ENCODE data around the gene SLC25A3. TPM values are rescaled to one million over a fixed set of nuclear protein-coding genes. Genes with fewer than 3 reads are reported as not detected.
A peak's percentile ranks its signal among the peaks of the same experiment; 100 is the strongest.

The SLC25A3 gene
- total RNA-seq, 2 donors from 2014 or later = 579 to 697 TPM

DNA sequence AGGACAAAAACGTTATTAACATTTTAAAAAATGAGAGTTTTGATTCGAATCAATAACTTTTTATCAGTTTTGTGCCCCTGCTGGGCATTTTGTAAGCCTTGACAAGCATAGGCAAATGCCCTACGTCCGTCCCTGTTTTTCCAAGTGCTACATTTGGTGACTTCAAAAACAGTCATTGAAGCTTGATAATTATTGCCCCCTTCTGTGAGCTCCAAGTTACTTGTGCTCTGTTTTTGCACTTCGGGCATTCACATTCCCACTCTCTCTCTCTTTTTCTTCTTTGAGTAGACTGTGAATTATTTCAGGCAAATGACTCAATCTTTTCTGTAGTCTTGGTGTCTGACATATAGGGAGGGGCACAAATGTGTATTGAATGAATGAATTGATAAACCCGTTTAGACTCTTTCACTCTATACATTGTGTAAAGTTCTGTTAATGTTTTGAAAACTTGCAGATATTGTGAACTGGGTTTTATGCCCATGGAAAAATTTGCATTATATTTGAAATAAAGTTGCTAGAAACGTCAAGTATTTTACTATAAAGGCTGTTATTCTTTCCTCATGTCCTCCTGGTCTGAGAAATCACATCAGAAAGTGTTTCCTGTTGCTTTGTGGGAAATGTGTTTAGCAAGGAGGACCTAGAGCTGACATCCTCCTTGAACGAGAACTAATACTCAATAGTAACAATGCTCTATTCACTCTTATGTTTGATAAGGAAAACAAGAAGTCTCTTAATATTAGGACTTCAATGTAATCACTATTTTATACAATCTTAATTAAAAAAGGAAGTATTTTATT, 53.0 kb downstream of the SLC25A3 start:
- peak overlapping the region; percentile 6 for H3K27ac Mint-ChIP-seq
- no peak for ATAC-seq (replicated peaks in 1 of 2)
- H3K4me1 Mint-ChIP-seq (ENCODE audit: low read depth) = peaks cover 26% of the 10 kb centered on the region
- H3K36me3 Mint-ChIP-seq (ENCODE audit: insufficient read depth in 2 of 2) = peaks cover 3 to 7% of the 10 kb centered on the region in 2 donors
- H3K9me3 Mint-ChIP-seq = no peaks in the 10 kb centered on the region
- DNase-seq = no peak
- no peaks in the 10 kb centered on the region for H3K27me3 Mint-ChIP-seq (ENCODE audit: low read depth)
- H3K4me3 Mint-ChIP-seq = peak overlapping the region; percentile 97 to 100

DNA sequence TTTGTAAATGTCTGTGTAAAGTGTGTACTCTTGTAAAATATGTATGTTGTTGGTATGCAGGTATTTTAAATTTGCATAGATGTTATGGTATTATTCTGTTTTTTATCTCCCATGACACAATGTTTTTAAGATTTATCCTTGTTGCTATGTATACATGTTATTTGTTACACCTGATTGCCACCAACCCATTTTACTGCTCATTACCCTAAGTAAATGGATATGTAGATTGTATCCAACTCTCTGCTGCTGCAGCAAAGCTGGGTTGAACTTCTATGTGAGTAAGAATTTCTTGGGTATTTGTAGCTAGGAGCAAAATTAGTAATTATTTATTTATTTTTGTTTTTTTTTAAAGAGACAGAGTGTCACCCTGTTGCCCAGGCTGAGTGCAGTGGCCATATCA, 57.8 kb downstream of the SLC25A3 start:
- no peaks in the 10 kb centered on the region for H3K9me3 Mint-ChIP-seq
- DNase-seq (no peak), ATAC-seq (replicated peaks in 1 of 2) (no peak)
- H3K36me3 Mint-ChIP-seq (ENCODE audit: insufficient read depth in 2 of 2) = peaks cover 0 to 2% of the 10 kb centered on the region in 2 donors
- H3K4me3 Mint-ChIP-seq = no peak overlapping the region
- H3K4me1 Mint-ChIP-seq (ENCODE audit: low read depth) = peaks cover 18% of the 10 kb centered on the region
- peak overlapping the region; percentile 29 for H3K27ac Mint-ChIP-seq
- no peaks in the 10 kb centered on the region for H3K27me3 Mint-ChIP-seq (ENCODE audit: low read depth)

DNA sequence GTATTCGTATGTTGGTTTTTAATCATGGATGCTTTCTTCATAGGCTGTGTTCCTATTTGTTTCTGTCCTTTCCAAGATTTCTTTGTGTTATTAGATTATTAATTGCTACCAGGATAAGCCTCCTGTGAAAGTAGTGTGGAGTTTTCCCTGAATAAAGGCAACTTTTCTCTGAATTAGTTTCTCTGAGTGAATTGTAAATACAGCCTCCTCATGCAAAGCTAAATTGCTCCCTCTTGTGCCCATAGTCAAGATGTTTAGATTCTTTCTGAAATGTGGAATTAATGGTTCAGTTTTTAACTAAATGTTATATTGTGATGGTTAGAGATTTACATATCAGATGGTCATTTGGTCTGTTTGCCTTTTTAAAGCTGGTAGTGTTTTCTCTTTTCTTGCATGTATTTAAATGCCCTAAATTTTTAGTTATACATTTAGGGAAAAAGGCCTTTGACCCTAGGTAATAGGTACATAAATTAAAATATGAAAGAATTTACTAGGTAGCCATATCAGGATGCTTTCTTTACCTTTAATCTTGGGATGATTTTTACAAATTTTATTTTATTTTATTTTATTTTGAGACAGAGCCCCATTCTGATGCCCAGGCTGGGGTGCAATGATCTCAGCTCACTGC, 60.5 kb downstream of the SLC25A3 start:
- DNase-seq = peak in 1 of 2 donors; percentile 6
- no peak for ATAC-seq (replicated peaks in 1 of 2)

More for the DNA sequence above, 60.5 kb downstream of the SLC25A3 start:
- no peaks in the 10 kb centered on the region for H3K27me3 Mint-ChIP-seq (ENCODE audit: low read depth)
- no peak overlapping the region for H3K27ac Mint-ChIP-seq
- H3K4me1 Mint-ChIP-seq (ENCODE audit: low read depth) = peaks cover 25% of the 10 kb centered on the region
- H3K36me3 Mint-ChIP-seq (ENCODE audit: insufficient read depth in 2 of 2) = peaks cover 0 to 1% of the 10 kb centered on the region in 2 donors
- H3K9me3 Mint-ChIP-seq = no peaks in the 10 kb centered on the region
- H3K4me3 Mint-ChIP-seq = no peak overlapping the region

Other genes with a start within 250 kb of the SLC25A3 start
- 100 to 1,000 TPM; 236 to 248 TPM for gene TMPO, start 78.1 kb upstream of the SLC25A3 start, total RNA-seq
- 10 to 100 TPM; 17.2 to 20.4 TPM for gene IKBIP, start 51.1 kb downstream of the SLC25A3 start, total RNA-seq
- gene APAF1, start 51.6 kb downstream of the SLC25A3 start, total RNA-seq = 10 to 100 TPM; 18.6 to 22.2 TPM

Measured in activated T-cell treated with anti-CD3 and anti-CD28 coated beads, Interleukin-2, amount 50 U/mL, for 72 hours (primary cell).